Psoas muscle (tissue), 8 donors: ENCODE results near the gene GPN2. TPM values are rescaled to one million over a fixed set of nuclear protein-coding genes. Genes with fewer than 3 reads are reported as not detected.
"Not testable (repeated sequence)": the region's sequence is repeated elsewhere in the genome, so short reads cannot be mapped to it uniquely, and the experiment has no call there.

Experiments
- ATAC-seq, 4 donors: fragments of 200-7000 bp; cut with Tn5 transposase; one replicate each; pipeline ENCODE4 v1.9.1; 2020; ENCODE audit warnings: moderate library complexity in 3 of 4, mild to moderate bottlenecking in 2 of 4
- DNase-seq, 2 donors: peaks; one replicate each; pipeline ENCODE4 v3.0.0-alpha.2; 2020
- H3K27ac ChIP-seq: fragments of 200-600 bp; one replicate; pipeline ENCODE4 v1.8.0; 2022
- H3K27me3 ChIP-seq, 3 donors: fragments of 200-600 bp in 1 of 3; one replicate each; pipeline versions ENCODE4 v1.6.1 to v1.8.0; 2013 to 2022; ENCODE audit warnings: low read length in 2 of 3, mild to moderate bottlenecking in 2 of 3, moderate library complexity in 1 of 3; ENCODE audit not compliant: insufficient read depth in 3 of 3
- H3K36me3 ChIP-seq, 2 donors: fragments of 200-600 bp in 1 of 2; one replicate each; pipeline versions ENCODE4 v1.6.1 to v1.8.0; 2013 to 2022; ENCODE audit warnings: low read depth in 1 of 2, mild to moderate bottlenecking in 1 of 2, moderate library complexity in 1 of 2; ENCODE audit not compliant: insufficient read depth in 1 of 2
- H3K4me1 ChIP-seq: fragments of 200-600 bp; one replicate; pipeline ENCODE4 v1.8.0; 2022
- H3K4me3 ChIP-seq: fragments of 200-600 bp; one replicate; pipeline ENCODE4 v1.8.0; 2022; ENCODE audit warnings: mild to moderate bottlenecking
- H3K9me3 ChIP-seq: fragments of 200-600 bp; one replicate; pipeline ENCODE4 v1.8.0; 2022
- WGBS, 3 donors: extraction: QIAGEN DNeasy Blood & Tissue Kit; methylation state at CpG; one replicate each; pipeline versions ENCODE4 v1.1.6 to v1.1.7; 2013; 5-methylcytosine and 5-hydroxymethylcytosine counted together
- intact Hi-C, 2 donors: fragments of 100-400 bp; cut with DNase I; formaldehyde crosslinking; loops; one replicate each; pipeline versions ENCODE4 v1.11.0 to v1.14.2; 2022
- polyA plus RNA-seq, 3 donors: library from polyadenylated mRNA; stranded (reverse); fragments of 200-250 nt; gene quantifications; one replicate each; pipeline ENCODE4 v1.2.3, GENCODE V29; 2013
- total RNA-seq, 4 donors: library from RNA; stranded (reverse); fragmentation: NEBNext Ultra II Directional in 2 of 4; extraction: Animal tissue kit (Norgen Biotek cat#: 25700) in 2 of 4; gene quantifications; one replicate each; pipeline versions ENCODE4 v1.2.1 to v1.2.4, GENCODE V29; 2021 to 2023
- TF ChIP-seq, protein P1 (sequence below): fragments of 200-600 bp; IDR thresholded peaks from one replicate; pipeline ENCODE4 v1.8.0; 2022; ENCODE audit warnings: antibody characterized with exemption
- donor health status: healthy with polysubstance abuse.
- donor health status: DM: no; HTN: no; CAD: no; lungs with moderate emphysema.
- donor health status: Bipolar disorder and iron deficiency.
- donor health status: healthy.
- donor health status: DM: yes; HTN: yes; CAD: no.
- donor health status: DM: no; HTN: no; CAD: no.
- donor health status: DM: no; HTN: no; CAD: no.
- donor health status: DM: yes; HTN: yes; CAD: no.

GPN2 gene
- total and polyA plus RNA-seq, 7 donors: 18.3 to 35.9 (median 24.2) TPM

DNA sequence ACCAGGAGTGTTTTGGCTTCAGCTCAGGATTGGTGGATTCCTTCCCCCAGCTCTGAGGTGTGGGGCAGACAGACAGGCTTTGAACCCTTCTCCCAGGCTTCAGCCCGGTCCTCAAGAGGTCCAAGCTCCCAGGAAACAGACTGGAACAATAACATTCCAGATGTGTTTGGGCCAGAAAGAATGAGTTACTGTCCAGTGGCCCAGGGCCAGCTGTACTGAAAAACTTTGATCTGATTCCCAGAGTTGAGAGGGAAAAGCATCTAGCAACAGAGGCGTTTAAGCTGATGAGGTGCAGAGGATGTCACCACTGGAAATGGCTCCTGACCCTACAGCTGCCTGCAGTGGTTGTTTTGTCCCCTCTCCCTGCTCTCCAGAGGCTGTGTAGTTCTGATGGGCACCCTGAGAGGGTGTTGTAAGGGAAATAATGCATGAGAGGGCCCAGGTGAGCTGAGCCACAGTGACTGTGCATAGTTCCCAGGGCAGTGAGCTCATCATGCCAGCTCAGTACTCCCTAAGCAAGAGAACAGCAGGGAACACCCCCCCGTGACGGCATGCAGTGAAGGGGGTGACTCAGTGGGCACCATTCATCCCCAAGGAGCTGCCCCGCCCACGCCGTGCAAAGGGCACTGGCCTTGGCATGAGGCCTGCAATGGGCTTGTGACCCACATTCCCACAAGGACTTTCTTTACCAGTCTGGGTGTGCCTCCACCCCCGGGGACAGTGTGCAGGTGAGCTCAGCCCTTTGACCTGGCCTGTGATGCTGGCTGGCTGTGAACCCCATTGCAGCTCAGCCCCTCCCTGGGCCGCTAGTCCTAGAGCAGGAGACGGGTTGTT is 40.9 kb downstream of the GPN2 start:
- Histone ChIP-seq H3K4me3 (no peak overlapping the region), H3K9me3 (no peaks in the 10 kb centered on the region), H3K4me1 (peaks cover 7% of the 10 kb centered on the region), H3K27ac (no peak overlapping the region), H3K27me3 (no peaks in the 10 kb centered on the region), H3K36me3 (peaks cover 5 to 78% of the 10 kb centered on the region in 2 donors)
- TF ChIP-seq, protein P1, sequence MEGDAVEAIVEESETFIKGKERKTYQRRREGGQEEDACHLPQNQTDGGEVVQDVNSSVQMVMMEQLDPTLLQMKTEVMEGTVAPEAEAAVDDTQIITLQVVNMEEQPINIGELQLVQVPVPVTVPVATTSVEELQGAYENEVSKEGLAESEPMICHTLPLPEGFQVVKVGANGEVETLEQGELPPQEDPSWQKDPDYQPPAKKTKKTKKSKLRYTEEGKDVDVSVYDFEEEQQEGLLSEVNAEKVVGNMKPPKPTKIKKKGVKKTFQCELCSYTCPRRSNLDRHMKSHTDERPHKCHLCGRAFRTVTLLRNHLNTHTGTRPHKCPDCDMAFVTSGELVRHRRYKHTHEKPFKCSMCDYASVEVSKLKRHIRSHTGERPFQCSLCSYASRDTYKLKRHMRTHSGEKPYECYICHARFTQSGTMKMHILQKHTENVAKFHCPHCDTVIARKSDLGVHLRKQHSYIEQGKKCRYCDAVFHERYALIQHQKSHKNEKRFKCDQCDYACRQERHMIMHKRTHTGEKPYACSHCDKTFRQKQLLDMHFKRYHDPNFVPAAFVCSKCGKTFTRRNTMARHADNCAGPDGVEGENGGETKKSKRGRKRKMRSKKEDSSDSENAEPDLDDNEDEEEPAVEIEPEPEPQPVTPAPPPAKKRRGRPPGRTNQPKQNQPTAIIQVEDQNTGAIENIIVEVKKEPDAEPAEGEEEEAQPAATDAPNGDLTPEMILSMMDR: no peak
- WGBS, 3 donors: 69 to 87% (median 72%) methylated on average over 10 of the region's 10 CpGs
- ATAC-seq: peak; percentile 18 to 73 (median 46)
- DNase-seq: peak in 1 of 2 donors; percentile 61
- intact Hi-C loops: no loop called here

GRCh38 chr1:26848499-26848898 is 41.6 kb downstream of the GPN2 start:
- Histone ChIP-seq H3K27ac (no peak overlapping the region), H3K27me3 (no peaks in the 10 kb centered on the region), H3K4me1 (peaks cover 8% of the 10 kb centered on the region), H3K4me3 (no peak overlapping the region), H3K36me3 (peaks cover 5 to 78% of the 10 kb centered on the region in 2 donors), H3K9me3 (no peaks in the 10 kb centered on the region)
- no peak for ATAC-seq
- TF ChIP-seq, protein P1: no peak
- intact Hi-C loops: no loop called here
- DNase-seq: no peak
- WGBS, 3 donors: 85 to 91% (median 91%) methylated on average over 10 of the region's 10 CpGs

DNA sequence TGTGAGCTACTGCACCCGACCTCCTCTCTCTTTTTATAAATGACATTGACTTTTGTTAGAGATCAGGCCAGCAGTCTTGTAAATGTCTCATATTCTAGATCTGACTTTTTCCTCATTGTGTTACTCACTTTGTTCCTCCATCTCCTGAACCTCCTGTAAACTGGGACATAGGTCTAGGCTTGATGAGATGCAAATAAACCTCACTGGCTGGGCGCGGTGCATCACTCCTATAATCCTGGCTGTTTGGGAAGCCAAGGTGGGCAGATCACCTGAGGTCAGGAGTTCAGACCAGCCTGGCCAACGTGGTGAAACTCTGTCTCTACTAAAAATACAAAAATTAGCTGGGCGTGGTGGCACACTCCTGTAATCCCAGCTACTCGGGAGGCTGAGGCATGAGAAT is 42.3 kb downstream of the GPN2 start:
- DNase-seq, H3K27ac ChIP-seq, H3K4me3 ChIP-seq, H3K27me3 ChIP-seq, H3K9me3 ChIP-seq, ATAC-seq, intact Hi-C loops, H3K4me1 ChIP-seq: not testable (repeated sequence)
- peaks cover 5 to 80% of the 10 kb centered on the region in 2 donors for H3K36me3 ChIP-seq
- 91 to 93% (median 92%) methylated on average over 6 of the region's 6 CpGs for WGBS, 3 donors

- H3K4me3 ChIP-seq: no peak overlapping the region
- intact Hi-C loops: no loop called here
- H3K9me3 ChIP-seq: no peaks in the 10 kb centered on the region
- TF ChIP-seq, protein P1: no peak
- no peak overlapping the region for H3K27ac ChIP-seq
- H3K27me3 ChIP-seq: no peaks in the 10 kb centered on the region
- peaks cover 3 to 79% of the 10 kb centered on the region in 2 donors for H3K36me3 ChIP-seq
- H3K4me1 ChIP-seq: peaks cover 8% of the 10 kb centered on the region
- peak in 2 of 4 donors; percentile 41 to 55 for ATAC-seq
- 76 to 81% (median 81%) methylated on average over 13 of the region's 13 CpGs for WGBS, 3 donors
- DNase-seq: peak in 1 of 2 donors; percentile 19
Observed at GRCh38 chr1:26844424-26845196, 45.5 kb downstream of the GPN2 start.

DNA sequence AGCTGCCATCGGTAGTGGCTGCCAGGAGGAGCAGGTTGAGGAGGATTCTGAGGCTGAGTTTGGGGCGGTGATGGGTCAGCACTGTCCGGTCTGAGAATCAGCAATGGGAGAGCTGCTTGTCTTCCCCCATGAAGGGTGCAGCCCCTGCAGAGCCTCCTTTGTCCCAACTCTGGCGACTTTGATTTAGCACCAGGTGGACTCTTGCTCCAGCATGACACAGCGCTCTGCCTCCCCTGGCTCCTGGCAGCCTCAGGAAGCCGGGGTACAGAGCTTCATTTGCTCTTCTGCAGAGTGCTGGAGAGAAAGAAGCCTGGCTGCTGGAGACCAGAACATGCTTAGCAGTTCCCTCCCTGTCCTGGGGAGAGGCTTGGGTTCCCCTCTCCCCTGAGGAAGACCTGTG is 50.3 kb downstream of the GPN2 start:
- no peak overlapping the region for H3K27ac ChIP-seq
- no peak overlapping the region for H3K4me3 ChIP-seq
- WGBS, 3 donors: 87 to 89% (median 88%) methylated on average over 6 of the region's 6 CpGs
- ATAC-seq (no peak), DNase-seq (no peak)
- peaks cover 7% of the 10 kb centered on the region for H3K4me1 ChIP-seq
- H3K27me3 ChIP-seq: no peaks in the 10 kb centered on the region
- peaks cover 3 to 89% of the 10 kb centered on the region in 2 donors for H3K36me3 ChIP-seq
- intact Hi-C loops: no loop called here
- TF ChIP-seq, protein P1: no peak
- H3K9me3 ChIP-seq: no peaks in the 10 kb centered on the region
